ENCODE measurements around the gene CCNH.

CCNH gene

GRCh38 chr5:87401626-87402025, 11.1 kb downstream of the CCNH start:
- no peak for DNase-seq

GRCh38 chr5:87400305-87400899, 12.3 kb downstream of the CCNH start:
- no peak for DNase-seq

GRCh38 chr5:87399720-87400119, 13.0 kb downstream of the CCNH start:
- no peak for DNase-seq

GRCh38 chr5:87398981-87399614, 13.6 kb downstream of the CCNH start:
- no peak for DNase-seq

GRCh38 chr5:87394411-87395165, 18.1 kb downstream of the CCNH start:
- no peak for DNase-seq

GRCh38 chr5:87393331-87393730, 19.4 kb downstream of the CCNH start:
- no peak for DNase-seq

GRCh38 chr5:87392801-87393200, 19.9 kb downstream of the CCNH start:
- DNase-seq, result no peak

- DNase-seq, result no peak
Measured at GRCh38 chr5:87392170-87392569, 20.6 kb downstream of the CCNH start.

GRCh38 chr5:87390576-87391199, 22.0 kb downstream of the CCNH start:
- no peak for DNase-seq

GRCh38 chr5:87390075-87390474, 22.7 kb downstream of the CCNH start:
- no peak for DNase-seq

GRCh38 chr5:87389296-87390034, 23.3 kb downstream of the CCNH start:
- no peak for DNase-seq

GRCh38 chr5:87388129-87388528, 24.6 kb downstream of the CCNH start:
- DNase-seq, result no peak

GRCh38 chr5:87385802-87386201, 26.9 kb downstream of the CCNH start:
- no peak for DNase-seq

GRCh38 chr5:87383216-87383615, 29.5 kb downstream of the CCNH start:
- no peak for DNase-seq

GRCh38 chr5:87382224-87382623, 30.5 kb downstream of the CCNH start:
- DNase-seq, result no peak

- no peak for DNase-seq
Measured at GRCh38 chr5:87372705-87373104, 40.0 kb downstream of the CCNH start.

GRCh38 chr5:87369431-87369830, 43.3 kb downstream of the CCNH start:
- no peak for DNase-seq

- DNase-seq, result no peak
Measured at GRCh38 chr5:87368601-87369000, 44.1 kb downstream of the CCNH start.

GRCh38 chr5:87367243-87367642, 45.5 kb downstream of the CCNH start:
- DNase-seq, result no peak

- no peak for DNase-seq
Measured at GRCh38 chr5:87361536-87362213, 51.1 kb downstream of the CCNH start.

- no peak for DNase-seq
Measured at GRCh38 chr5:87361031-87361445, 51.7 kb downstream of the CCNH start.

GRCh38 chr5:87360132-87360531, 52.6 kb downstream of the CCNH start:
- no peak for DNase-seq

- DNase-seq, result no peak
Measured at GRCh38 chr5:87359106-87359505, 53.6 kb downstream of the CCNH start.

Data from NCI-H510A (cell line).